ENCODE data around the gene RGS7BP.

GRCh38 chr5:64502196-64502595 lies 3.6 kb upstream of the RGS7BP start:
- no peak for TF ChIP-seq CTCF (conservative IDR thresholded peaks at IDR 0.05 in 1 of 2, IDR thresholded peaks at IDR 0.05 in 1 of 2; ENCODE audit: low read depth in 1 of 2, low read length in 2 of 2)
- TF ChIP-seq EZH2 (IDR thresholded peaks at IDR 0.05; ENCODE audit: low read length, missing control alignments): no peak

Data from fibroblast of lung (primary cell).